ENCODE results near the gene NUDT8. TPM values are rescaled to one million over a fixed set of nuclear protein-coding genes. Genes with fewer than 3 reads are reported as not detected.
A peak's percentile ranks its signal among the peaks of the same experiment; 100 is the strongest.
"Not testable (repeated sequence)": the region's sequence is repeated elsewhere in the genome, so short reads cannot be mapped to it uniquely, and the experiment has no call there.

NUDT8 gene
- total RNA-seq, 1 experiment from 2014 or later, result 8.1 TPM

DNA sequence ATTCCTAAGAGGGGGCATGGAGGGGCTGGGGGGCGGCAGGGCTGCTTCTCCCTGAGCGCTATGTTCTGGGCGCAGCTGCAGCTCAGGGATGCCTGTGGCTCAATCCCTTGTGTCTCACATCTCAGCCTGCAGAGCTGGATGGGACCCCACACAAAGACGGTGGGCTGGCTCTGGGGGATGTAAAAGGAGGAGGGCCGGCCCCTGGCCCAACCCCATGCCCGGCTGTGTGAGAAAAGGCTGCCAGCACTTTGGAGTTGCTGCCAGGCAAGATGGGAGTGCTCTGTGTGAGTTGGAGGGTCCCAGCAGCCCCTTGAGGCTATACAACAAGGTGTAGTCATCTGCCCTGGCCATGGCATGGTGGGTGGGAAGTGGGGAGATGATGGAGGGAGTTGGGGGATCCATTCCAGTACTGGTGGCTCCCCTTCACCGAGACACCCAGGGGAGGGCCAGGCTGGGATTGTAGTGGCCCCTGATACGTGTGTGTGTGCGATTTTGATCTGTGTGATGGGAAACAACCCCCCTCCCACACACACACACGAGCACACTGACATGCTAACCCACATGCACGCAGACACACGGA is 11.1 kb upstream of the NUDT8 start:
- peaks cover 9% of the 10 kb centered on the region for H3K27me3 ChIP-seq (ENCODE audit: control insufficient read depth, insufficient read depth, low read length)
- peak; percentile 47 for DNase-seq
- no peak overlapping the region for H3K4me3 ChIP-seq (ENCODE audit: insufficient read depth, low read depth, low read length)
- H3K36me3 ChIP-seq (replicated peaks; ENCODE audit: control insufficient read depth, insufficient read depth, low read length), result no peaks in the 10 kb centered on the region

DNA sequence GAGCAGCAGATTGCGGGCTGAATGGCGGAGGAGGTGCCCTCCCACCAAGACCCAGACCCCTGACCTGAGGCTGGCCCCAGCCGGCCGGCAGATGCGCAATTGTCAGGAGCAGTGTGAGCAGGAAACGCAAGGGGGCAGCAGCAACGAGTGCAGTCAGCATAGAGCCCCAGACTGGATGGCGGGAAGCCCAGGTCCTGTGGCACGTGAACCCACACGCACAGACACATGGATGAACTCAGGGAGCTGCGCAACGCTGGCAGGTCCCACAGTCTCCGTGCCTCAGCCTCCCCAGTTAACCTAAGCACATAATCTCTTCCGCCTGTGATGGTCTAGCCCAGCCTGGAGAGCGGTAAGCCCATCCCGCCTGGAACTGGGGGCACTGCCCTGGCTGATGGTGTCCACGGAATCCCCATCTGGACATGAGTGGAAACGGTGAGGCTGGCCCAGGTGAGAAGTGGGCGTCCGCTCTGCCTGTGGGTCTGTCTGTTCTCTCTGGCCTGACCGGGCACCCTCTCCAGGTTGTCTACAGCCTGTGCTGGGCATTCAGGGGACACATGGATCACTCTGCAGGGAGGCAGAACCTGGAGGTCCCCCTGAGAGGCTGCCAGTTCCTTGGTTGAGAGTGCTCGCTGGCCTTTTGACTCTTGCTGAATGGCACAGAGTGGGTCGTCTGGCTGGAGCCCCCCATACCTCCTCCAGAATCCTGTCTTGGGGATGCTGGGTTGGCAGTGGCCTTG is 10.5 kb upstream of the NUDT8 start:
- no peak overlapping the region for H3K4me3 ChIP-seq (ENCODE audit: insufficient read depth, low read depth, low read length)
- H3K36me3 ChIP-seq (replicated peaks; ENCODE audit: control insufficient read depth, insufficient read depth, low read length), result no peaks in the 10 kb centered on the region
- peak; percentile 95 for DNase-seq
- peaks cover 9% of the 10 kb centered on the region for H3K27me3 ChIP-seq (ENCODE audit: control insufficient read depth, insufficient read depth, low read length)

DNA sequence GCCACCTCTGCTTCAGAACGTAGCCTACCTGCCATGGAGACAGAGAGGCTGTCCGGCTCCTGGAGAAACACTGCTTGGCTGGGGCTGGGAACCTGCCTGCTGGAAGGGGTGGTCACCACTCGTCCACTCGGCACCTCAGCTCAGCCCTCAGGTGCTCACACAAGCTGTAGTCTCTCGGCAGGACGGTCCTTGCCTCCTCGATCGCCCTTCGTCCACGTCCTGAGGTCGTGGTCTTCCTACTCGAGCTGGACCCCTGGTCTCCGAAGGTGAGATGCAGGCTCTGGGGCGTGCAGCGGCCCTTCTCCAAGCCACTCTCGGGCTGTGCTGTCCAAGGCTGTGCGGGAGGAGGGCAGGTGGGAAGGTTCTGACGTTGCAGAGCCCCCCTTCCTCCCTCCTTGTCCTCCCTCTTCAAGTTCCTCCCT is 9.7 kb upstream of the NUDT8 start, which contains the start of gene TBX10:
Gene TBX10 (minus strand): TSS at position 326 of the 422 bp plus-strand sequence. CDS start 291 bp downstream, at position 35.
- no peaks in the 10 kb centered on the region for H3K36me3 ChIP-seq (replicated peaks; ENCODE audit: control insufficient read depth, insufficient read depth, low read length)
- peaks cover 9% of the 10 kb centered on the region for H3K27me3 ChIP-seq (ENCODE audit: control insufficient read depth, insufficient read depth, low read length)
- H3K4me3 ChIP-seq (ENCODE audit: insufficient read depth, low read depth, low read length), result no peak within 1 kb of the TSS
- DNase-seq, result no peak

DNA sequence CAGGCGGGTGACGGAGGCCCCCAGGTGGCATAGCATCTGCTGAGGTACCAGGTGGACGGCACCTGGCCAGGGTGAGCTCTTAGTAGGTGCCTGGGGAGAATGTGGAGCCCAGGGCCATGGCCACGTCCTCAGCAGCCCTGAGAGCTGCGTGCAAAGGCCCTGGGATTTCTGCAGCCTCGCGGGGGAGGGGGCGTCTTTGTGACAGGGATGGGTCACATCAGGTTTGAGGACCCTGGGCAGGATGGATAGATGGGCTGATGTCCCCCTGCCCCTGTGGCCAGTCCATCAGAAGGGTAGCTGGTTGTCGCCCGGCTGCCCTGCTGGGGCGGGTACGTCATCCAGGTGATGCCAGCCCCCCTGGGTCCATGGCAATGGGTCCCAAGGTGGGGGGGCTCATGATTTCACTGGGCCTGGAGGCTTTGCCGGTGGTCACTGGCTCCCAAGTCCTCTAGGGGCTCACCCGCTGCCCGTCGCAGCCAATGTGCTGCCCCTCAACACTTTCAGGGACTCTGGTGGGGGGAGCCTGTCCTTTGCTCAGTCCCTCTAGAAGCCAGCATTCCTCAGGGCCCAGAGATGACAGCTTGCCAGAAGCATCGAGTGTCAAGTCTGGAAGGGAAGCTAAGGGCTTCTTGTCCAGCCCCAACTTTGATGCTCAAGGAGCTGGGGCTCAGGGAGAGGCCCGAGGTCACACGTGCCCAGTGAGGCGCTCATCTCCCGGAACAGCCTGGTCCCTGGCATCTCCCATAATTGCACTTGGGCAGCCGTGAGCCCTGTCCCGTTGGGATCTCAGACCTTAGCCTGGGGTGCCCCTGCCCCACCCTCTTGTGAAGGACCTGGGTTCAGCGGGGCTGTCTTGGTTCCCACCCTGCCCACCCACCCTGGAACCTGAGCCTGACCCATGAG is 9.0 kb upstream of the NUDT8 start:
- H3K27me3 ChIP-seq (ENCODE audit: control insufficient read depth, insufficient read depth, low read length), result peaks cover 9% of the 10 kb centered on the region
- H3K36me3 ChIP-seq (replicated peaks; ENCODE audit: control insufficient read depth, insufficient read depth, low read length), result no peaks in the 10 kb centered on the region
- peak; percentile 50 for DNase-seq

DNA sequence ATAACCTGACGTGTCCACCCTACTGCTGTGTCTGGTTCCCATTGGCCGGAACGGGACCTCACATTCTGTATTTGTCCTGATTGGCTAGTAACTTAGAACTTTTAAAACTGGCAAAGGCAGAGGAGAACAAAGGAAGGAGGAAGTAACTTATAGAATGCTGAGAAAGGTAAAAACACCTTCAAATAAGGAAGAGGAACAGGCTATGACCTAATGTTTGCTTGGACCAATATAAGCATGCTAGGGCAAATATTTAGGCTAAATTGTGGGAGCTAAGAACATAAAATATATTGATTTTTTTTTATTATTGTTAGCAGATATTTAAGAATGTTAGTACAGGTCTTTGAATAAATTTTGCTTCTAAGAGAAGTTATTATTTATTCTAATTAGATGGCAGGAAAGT is 7.7 kb upstream of the NUDT8 start:
- not testable (repeated sequence) for H3K4me3 ChIP-seq (ENCODE audit: insufficient read depth, low read depth, low read length); DNase-seq; H3K27me3 ChIP-seq (ENCODE audit: control insufficient read depth, insufficient read depth, low read length); H3K36me3 ChIP-seq (replicated peaks; ENCODE audit: control insufficient read depth, insufficient read depth, low read length)

More for the DNA sequence above, 9.0 kb upstream of the NUDT8 start:
- no peak overlapping the region for H3K4me3 ChIP-seq (ENCODE audit: insufficient read depth, low read depth, low read length)

DNA sequence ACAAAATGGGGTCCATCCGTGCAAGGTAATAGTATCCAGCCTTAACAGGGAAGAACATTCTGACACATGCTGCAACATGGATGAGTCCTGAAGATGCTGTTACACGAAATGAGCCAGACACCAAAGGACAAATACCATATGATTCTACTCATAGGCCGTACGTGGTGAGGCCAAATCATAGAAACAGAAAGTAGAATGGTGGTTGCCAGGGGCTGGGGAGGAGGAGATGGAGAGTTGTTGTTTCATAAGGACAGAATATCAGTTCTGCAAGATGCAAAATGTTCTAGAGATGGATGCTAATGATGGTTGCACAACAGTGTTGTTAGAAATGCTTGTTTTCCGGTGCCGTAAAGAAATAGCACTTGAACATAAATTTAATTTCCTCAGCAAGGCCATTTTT is 7.2 kb upstream of the NUDT8 start:
- no peaks in the 10 kb centered on the region for H3K36me3 ChIP-seq (replicated peaks; ENCODE audit: control insufficient read depth, insufficient read depth, low read length)
- H3K4me3 ChIP-seq (ENCODE audit: insufficient read depth, low read depth, low read length), result no peak overlapping the region
- DNase-seq, result no peak

DNA sequence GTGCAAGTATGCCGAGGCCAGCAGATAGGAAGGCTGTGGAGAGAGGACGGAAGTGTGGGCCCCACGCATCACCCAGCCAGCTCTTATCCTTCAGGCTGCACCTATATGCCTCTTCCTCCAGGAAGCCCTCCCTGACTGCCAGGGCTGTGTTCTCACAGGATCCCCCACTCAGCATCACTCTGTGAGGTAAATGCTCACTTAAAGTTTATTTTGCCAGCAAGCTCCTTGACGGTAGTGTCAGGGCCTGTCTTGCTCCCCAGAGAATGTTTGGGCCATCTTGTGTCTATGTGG is 5.4 kb upstream of the NUDT8 start:
- no peak for DNase-seq
- no peak overlapping the region for H3K4me3 ChIP-seq (ENCODE audit: insufficient read depth, low read depth, low read length)
- peaks cover 6% of the 10 kb centered on the region for H3K27me3 ChIP-seq (ENCODE audit: control insufficient read depth, insufficient read depth, low read length)
- no peaks in the 10 kb centered on the region for H3K36me3 ChIP-seq (replicated peaks; ENCODE audit: control insufficient read depth, insufficient read depth, low read length)

More for the DNA sequence above, 7.2 kb upstream of the NUDT8 start:
- H3K27me3 ChIP-seq (ENCODE audit: control insufficient read depth, insufficient read depth, low read length), result peaks cover 9% of the 10 kb centered on the region

DNA sequence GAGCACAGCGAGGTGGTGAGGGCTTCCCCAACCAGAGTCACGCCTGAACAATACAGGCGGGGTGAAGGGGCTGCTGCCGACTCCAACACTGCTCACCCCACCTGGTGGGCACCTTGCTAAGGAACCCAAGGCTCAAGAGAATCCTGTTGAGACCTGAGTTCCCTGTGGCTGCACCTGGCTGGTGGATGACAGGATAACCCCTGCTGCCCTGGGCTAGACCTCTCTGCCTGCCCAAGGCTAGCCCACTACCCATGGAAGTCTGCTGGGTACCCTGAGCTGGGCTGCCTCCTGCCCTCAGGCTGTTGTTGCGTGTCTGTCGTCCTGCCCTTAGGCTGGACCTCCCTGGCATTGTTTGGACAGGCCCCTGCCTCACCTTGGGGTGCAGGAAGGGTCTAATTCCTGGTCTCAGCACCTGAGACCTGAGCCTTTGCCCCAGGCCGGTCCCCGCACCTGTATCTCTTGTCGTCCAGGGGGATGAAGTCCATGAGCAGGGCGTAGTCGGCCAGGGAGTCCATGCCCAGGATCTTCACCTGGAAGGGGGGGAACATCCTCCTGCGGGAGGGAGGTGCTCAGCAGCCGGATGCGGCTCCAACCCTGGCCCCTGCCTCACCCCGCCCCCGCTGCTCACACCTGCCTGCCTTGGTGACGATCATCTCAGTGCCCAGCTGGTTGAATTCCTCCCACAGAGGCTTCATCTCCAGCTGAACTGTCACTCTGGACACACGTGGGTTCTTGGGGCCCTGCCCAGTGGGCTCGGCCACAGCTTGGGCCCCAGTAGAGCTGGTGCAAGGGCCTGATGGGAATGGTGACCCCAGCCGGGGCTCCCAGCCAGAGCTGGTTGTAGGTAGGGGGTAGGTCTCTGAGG is 4.9 kb upstream of the NUDT8 start:
- peak; percentile 52 for DNase-seq
- Histone ChIP-seq H3K36me3 (replicated peaks; ENCODE audit: control insufficient read depth, insufficient read depth, low read length) (no peaks in the 10 kb centered on the region), H3K4me3 (ENCODE audit: insufficient read depth, low read depth, low read length) (no peak overlapping the region), H3K27me3 (ENCODE audit: control insufficient read depth, insufficient read depth, low read length) (peaks cover 3% of the 10 kb centered on the region)

DNA sequence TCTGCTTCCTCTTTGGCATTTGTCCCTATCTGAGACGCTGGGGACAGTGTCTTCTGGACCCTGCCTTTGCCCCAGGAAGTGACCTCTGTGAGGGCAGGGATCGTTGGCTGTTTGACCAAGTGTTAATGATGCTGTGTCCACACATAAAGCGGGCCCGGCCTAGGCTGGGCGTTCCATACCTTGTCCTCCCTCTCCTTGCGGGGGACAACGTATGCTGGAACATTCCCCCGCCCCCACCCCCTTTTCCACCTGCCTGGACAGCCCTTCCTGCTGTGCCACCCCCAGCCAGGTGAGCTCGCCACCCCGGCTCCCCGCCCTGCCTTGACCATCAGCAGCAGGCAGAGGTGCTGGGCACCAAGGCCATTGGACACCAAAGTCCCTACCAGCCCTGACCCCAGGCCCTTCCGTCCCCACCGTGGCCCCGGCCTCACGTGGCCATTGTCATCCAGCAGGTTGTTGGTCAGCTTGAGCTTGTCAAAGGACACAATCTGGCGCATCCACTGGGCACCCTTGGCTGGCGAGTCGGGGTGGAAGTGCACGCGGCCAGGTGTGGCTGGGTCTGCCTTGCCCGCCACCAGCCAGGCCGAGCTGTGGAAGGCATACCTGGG is 4.1 kb upstream of the NUDT8 start:
- Histone ChIP-seq H3K4me3 (ENCODE audit: insufficient read depth, low read depth, low read length) (no peak overlapping the region), H3K27me3 (ENCODE audit: control insufficient read depth, insufficient read depth, low read length) (no peaks in the 10 kb centered on the region), H3K36me3 (replicated peaks; ENCODE audit: control insufficient read depth, insufficient read depth, low read length) (no peaks in the 10 kb centered on the region)
- DNase-seq, result peak; percentile 53

DNA sequence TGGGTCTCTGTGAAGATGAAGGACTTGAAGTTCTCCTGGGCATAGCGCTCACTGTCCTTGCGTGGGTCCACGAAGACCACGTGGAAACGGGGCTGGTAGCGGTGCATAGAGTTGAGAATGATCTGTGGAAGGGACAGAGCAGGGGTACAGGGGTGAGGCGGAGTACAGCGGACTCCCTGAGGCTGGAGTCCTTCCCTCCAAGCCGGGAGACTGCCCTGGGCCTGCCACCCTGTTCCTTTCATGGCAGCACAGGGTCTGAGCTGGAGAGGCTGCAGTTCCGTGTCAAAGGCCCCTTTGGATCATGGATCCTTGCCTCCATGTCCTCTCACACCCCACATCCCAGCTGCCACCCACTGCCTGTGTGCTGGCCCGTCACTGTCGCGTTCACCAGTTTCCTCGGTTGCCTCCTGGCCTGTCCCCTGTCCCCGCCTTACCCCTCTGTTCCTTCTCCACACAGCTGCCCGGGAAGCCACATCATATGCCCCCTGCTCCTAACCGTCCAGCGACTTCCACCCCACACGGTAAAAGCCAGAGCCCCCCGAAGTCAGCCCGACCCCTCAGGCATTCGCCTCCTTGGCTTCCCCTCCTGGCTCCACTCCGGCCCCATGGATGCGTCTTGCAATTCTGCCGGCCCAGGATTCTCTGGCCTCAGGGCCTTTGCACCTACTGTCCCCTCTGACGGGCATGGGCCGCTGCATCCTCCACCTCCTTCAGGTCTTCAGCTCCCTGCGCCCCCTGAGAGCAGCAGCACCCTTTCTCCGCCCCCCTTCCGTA is 3.4 kb upstream of the NUDT8 start:
- peak; percentile 44 for DNase-seq
- Histone ChIP-seq H3K4me3 (ENCODE audit: insufficient read depth, low read depth, low read length) (no peak overlapping the region), H3K36me3 (replicated peaks; ENCODE audit: control insufficient read depth, insufficient read depth, low read length) (no peaks in the 10 kb centered on the region), H3K27me3 (ENCODE audit: control insufficient read depth, insufficient read depth, low read length) (no peaks in the 10 kb centered on the region)

DNA sequence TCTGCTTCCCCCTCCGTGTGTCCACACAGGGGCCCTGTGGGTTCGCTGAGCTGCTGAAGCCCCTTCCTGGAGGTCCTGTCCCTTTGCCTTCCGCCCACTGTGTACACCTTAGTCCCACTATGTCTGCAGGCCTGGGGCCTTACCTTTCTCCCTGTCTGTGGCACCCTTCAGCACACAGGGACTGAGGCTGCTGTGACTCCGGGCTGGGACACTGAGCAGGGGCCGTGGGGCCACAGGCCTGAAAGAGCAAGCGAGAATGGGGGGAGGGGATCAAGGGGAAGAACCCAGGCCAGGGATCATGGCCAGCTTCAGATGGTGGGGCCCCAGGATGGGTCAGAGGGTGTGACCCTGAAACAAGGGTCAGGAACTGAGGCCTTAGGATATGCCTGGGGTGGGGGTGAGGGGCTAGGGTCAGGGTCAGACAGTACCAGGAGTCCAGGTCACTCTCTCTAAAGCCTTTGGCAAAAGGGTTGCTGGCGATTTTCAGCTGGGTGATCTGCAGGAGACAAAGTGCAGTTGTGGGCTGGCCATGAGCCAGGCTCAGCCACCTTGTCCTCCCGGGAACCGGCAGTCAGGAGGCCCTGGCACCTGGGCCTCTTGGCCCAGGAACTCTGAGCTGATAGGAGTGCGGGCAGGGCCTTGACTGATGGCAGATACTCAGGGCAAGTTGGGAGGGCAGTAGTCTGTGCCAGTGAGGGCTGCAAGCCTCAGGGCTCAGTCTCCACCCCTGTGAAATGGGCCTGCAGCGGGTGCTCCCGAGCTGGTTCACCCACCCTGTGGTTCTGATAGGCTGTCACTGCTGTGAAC is 2.6 kb upstream of the NUDT8 start:
- peak; percentile 45 for DNase-seq
- no peaks in the 10 kb centered on the region for H3K36me3 ChIP-seq (replicated peaks; ENCODE audit: control insufficient read depth, insufficient read depth, low read length)
- H3K27me3 ChIP-seq (ENCODE audit: control insufficient read depth, insufficient read depth, low read length), result no peaks in the 10 kb centered on the region
- no peak overlapping the region for H3K4me3 ChIP-seq (ENCODE audit: insufficient read depth, low read depth, low read length)

DNA sequence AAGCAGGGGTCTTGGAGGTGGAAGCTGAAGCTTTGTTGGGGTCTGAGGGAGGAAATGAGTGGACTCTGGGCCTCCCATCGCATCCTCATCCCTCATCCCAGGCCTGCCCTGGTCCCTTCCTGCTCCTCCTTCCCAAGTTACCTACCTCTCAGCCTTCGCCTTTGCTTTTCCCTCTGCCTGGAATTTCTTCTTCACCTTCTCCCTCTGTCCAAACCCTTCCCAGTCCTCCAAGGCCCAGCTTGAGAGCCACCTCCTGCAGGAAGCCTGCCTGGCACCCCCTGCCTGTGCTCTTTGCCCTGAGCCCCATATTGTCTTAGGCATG is 2.1 kb upstream of the NUDT8 start:
- no peak for DNase-seq
- no peaks in the 10 kb centered on the region for H3K36me3 ChIP-seq (replicated peaks; ENCODE audit: control insufficient read depth, insufficient read depth, low read length)
- no peak overlapping the region for H3K4me3 ChIP-seq (ENCODE audit: insufficient read depth, low read depth, low read length)
- no peaks in the 10 kb centered on the region for H3K27me3 ChIP-seq (ENCODE audit: control insufficient read depth, insufficient read depth, low read length)

DNA sequence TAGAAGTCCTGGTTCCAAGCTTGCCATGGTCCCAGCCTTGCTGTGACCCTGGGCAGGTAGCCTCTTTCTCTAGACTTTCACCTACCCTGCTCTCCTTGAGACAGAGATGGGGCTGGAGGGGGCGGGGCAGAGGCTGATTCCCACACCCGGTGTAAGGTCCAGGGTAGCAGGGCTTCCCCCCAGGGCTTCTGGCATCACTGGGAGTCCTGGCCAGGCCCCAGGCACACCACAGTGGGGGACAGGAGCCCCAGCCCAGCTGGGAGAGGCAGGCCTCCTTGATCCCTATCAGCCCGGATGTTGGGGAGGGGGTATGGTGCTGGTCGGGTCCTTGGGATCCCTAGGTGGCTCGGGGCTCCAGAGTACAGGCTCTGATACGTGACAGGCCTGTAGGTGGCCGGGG is 1.7 kb upstream of the NUDT8 start:
- Histone ChIP-seq H3K36me3 (replicated peaks; ENCODE audit: control insufficient read depth, insufficient read depth, low read length) (no peaks in the 10 kb centered on the region), H3K4me3 (ENCODE audit: insufficient read depth, low read depth, low read length) (peak overlapping the region; percentile 72; the same call in 1 of the 2 replicates), H3K27me3 (ENCODE audit: control insufficient read depth, insufficient read depth, low read length) (no peaks in the 10 kb centered on the region)
- peak; percentile 63 for DNase-seq
